Lower lobe of right lung (tissue), 2 donors: Measurements from ENCODE around the gene KASH5. TPM values are rescaled to one million over a fixed set of nuclear protein-coding genes. Genes with fewer than 3 reads are reported as not detected.

Source experiments
- ATAC-seq, 2 donors: fragments of 200-7000 bp; cut with Tn5 transposase; one replicate each; pipeline ENCODE4 v1.9.1; 2020 to 2022; ENCODE audit warnings: mild to moderate bottlenecking in 2 of 2, moderate library complexity in 2 of 2
- DNase-seq: peaks from one replicate; pipeline ENCODE4 v3.0.0-alpha.2; 2020
- H3K27ac ChIP-seq: fragments of 200-600 bp; one replicate; pipeline ENCODE4 v1.8.0; 2022
- H3K27me3 ChIP-seq: fragments of 200-600 bp; one replicate; pipeline ENCODE4 v1.8.0; 2022; ENCODE audit warnings: low read depth
- H3K36me3 ChIP-seq: fragments of 200-600 bp; one replicate; pipeline ENCODE4 v1.8.0; 2022; ENCODE audit warnings: mild to moderate bottlenecking
- H3K4me1 ChIP-seq: fragments of 200-600 bp; one replicate; pipeline ENCODE4 v1.8.0; 2022
- H3K4me3 ChIP-seq: fragments of 200-600 bp; one replicate; pipeline ENCODE4 v1.8.0; 2022; ENCODE audit warnings: mild to moderate bottlenecking
- H3K9me3 ChIP-seq: fragments of 200-600 bp; one replicate; pipeline ENCODE4 v1.8.0; 2022
- intact Hi-C: fragments of 100-400 bp; cut with DNase I; formaldehyde crosslinking; loops from one replicate; pipeline ENCODE4 v1.11.0; 2022
- total RNA-seq: library from RNA; stranded (reverse); fragmentation: NEBNext Ultra II Directional; extraction: Animal tissue kit (Norgen Biotek cat#: 25700); gene quantifications from one replicate; pipeline ENCODE4 v1.2.1, GENCODE V29; 2021
- TF ChIP-seq, protein P1 (sequence below): fragments of 200-600 bp; IDR thresholded peaks from one replicate; pipeline ENCODE4 v1.8.0; 2022; ENCODE audit warnings: antibody characterized with exemption, mild to moderate bottlenecking
- donor health status: DM: no; HTN: yes; CAD: no; lungs with severe emphysema.

KASH5 gene
- total RNA-seq, 1 donor from 2014 or later = 3.1 TPM

DNA sequence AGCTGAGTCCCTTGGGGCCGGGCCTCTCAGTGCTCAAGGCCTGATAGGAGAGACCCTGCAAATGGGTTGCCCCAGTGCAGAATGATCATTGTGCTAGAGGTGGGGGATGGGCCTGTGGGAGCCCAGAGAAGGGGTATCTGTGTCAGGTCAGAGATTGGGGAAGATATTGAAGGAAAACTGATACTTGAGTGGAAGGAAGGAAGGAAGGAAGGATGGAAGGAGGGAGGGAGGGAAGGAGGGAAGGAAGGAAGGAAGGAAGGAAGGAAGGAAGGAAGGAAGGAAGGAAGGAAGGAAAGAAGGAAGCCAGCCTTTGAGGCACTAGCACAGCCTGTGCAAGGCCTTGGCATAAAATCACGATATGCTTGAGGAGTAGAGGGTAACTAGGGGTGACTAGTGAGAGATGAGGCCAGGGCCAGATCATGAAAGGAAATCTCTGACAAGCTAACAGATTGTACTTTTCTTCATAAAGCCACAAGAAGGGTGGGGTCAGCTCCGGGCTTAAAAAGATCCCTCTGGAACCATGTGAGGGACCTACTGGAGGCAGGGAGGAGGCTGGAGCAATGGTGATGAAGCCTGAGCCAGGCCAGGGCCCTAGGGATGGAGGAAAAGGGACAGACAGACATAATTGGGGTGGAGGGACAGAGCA is 23.8 kb downstream of the KASH5 start:
- peaks cover 14% of the 10 kb centered on the region for H3K27me3 ChIP-seq
- TF ChIP-seq, protein P1, sequence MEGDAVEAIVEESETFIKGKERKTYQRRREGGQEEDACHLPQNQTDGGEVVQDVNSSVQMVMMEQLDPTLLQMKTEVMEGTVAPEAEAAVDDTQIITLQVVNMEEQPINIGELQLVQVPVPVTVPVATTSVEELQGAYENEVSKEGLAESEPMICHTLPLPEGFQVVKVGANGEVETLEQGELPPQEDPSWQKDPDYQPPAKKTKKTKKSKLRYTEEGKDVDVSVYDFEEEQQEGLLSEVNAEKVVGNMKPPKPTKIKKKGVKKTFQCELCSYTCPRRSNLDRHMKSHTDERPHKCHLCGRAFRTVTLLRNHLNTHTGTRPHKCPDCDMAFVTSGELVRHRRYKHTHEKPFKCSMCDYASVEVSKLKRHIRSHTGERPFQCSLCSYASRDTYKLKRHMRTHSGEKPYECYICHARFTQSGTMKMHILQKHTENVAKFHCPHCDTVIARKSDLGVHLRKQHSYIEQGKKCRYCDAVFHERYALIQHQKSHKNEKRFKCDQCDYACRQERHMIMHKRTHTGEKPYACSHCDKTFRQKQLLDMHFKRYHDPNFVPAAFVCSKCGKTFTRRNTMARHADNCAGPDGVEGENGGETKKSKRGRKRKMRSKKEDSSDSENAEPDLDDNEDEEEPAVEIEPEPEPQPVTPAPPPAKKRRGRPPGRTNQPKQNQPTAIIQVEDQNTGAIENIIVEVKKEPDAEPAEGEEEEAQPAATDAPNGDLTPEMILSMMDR = no peak
- peaks cover 3% of the 10 kb centered on the region for H3K4me1 ChIP-seq
- no peak overlapping the region for H3K27ac ChIP-seq
- H3K9me3 ChIP-seq = no peaks in the 10 kb centered on the region
- intact Hi-C loops = no loop called here
- H3K36me3 ChIP-seq = no peaks in the 10 kb centered on the region
- no peak for ATAC-seq
- DNase-seq = no peak
- no peak overlapping the region for H3K4me3 ChIP-seq

- Histone ChIP-seq H3K4me3 (no peak overlapping the region), H3K27ac (no peak overlapping the region), H3K36me3 (no peaks in the 10 kb centered on the region), H3K4me1 (peaks cover 3% of the 10 kb centered on the region), H3K9me3 (no peaks in the 10 kb centered on the region), H3K27me3 (peaks cover 15% of the 10 kb centered on the region)
- intact Hi-C loops = no loop called here
- DNase-seq (no peak), ATAC-seq (no peak)
- TF ChIP-seq, protein P1 = no peak
Observed at GRCh38 chr19:49413348-49413747, 25.3 kb downstream of the KASH5 start.

DNA sequence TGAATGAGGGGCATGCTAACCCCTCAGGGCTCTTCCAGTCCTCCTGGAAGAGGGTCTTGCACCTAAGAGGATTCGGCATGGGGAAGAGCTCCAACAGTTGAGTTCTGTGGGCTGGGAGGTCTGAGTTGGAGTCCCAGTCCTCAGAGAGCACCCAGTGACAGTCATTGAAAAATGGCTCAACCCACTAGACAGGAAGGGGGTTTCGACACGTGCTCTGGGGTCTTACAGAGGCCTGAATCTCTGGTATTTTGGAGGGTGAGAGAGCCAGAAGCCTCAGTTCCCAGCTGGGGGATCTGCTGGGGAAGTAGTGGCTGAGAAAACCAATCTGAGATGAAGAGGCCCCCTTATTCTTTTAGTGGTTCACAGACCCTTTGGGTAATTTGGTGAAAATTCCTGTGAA is 26.2 kb downstream of the KASH5 start:
- Histone ChIP-seq H3K4me1 (peaks cover 3% of the 10 kb centered on the region), H3K36me3 (no peaks in the 10 kb centered on the region), H3K4me3 (no peak overlapping the region), H3K27ac (no peak overlapping the region), H3K9me3 (no peaks in the 10 kb centered on the region), H3K27me3 (peaks cover 19% of the 10 kb centered on the region)
- ATAC-seq (no peak), DNase-seq (no peak)
- TF ChIP-seq, protein P1 = no peak
- intact Hi-C loops = no loop called here

DNA sequence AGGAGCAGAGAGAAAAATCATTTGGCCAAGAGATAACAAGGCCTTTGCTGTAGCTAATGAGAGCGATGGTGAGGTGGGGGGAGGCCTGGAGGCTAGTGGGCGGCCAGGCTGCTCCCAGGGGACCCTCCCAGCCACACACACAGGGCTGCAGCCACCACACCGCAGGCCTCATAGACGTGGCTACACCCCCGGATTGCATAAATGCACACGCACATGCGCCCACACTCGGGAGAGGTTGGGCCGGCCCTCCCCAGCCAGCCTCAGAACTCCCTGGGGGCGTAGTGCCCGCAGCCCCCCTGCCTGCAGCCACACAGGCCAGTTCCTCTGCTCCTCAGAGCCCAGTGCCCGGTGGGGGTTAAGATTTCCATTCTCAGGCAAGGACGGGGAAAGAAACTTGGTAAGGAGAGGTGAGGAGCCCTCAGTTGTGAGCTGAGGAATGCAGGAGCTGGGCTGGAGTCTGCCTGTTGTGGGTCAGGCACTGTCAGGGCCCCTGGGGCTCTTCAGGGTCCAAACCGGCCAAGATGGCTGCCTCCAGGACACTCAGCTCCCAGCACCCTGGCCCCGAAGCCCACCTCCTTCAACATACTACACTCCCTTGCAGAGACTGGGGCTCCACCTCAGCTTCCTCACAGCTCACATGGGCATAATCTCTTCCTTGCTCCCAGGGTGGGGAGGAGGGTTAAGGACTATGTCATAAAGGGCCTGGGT is 27.2 kb downstream of the KASH5 start:
- Histone ChIP-seq H3K27me3 (peaks cover 26% of the 10 kb centered on the region), H3K27ac (no peak overlapping the region), H3K9me3 (no peaks in the 10 kb centered on the region), H3K4me1 (no peaks in the 10 kb centered on the region), H3K4me3 (no peak overlapping the region), H3K36me3 (no peaks in the 10 kb centered on the region)
- TF ChIP-seq, protein P1 = no peak
- intact Hi-C loops = no loop called here
- ATAC-seq = peak in 1 of 2 donors; percentile 22
- DNase-seq = no peak

GRCh38 chr19:49415810-49416200 is 27.8 kb downstream of the KASH5 start:
- Histone ChIP-seq H3K4me3 (no peak overlapping the region), H3K36me3 (no peaks in the 10 kb centered on the region), H3K27me3 (peaks cover 32% of the 10 kb centered on the region), H3K27ac (no peak overlapping the region), H3K4me1 (peaks cover 3% of the 10 kb centered on the region), H3K9me3 (no peaks in the 10 kb centered on the region)
- DNase-seq (no peak), ATAC-seq (no peak)
- TF ChIP-seq, protein P1 = no peak
- intact Hi-C loops = no loop called here
